Prostate gland (tissue), 2 donors: ENCODE results near the gene CCNB1. TPM values are rescaled to one million over a fixed set of nuclear protein-coding genes. Genes with fewer than 3 reads are reported as not detected.

Source experiments
- DNase-seq: peaks from one replicate; pipeline ENCODE4 v3.0.0-alpha.2; 2019; ENCODE audit warnings: low spot score
- H3K27ac ChIP-seq, 2 donors: fragments of 200-600 bp; sonication (generic); 2 replicates each; pipeline ENCODE4 v1.5.1; 2017 to 2019
- H3K27me3 ChIP-seq: fragments of 200-600 bp; sonication (generic); replicated peaks from 2 replicates; pipeline ENCODE4 v1.5.1; 2019; ENCODE audit not compliant: insufficient read depth
- H3K36me3 ChIP-seq, 2 donors: fragments of 200-600 bp; sonication (generic); 1 replicate in 1 of 2; 2 replicates in 1 of 2; pipeline versions ENCODE4 v1.5.1 to v1.8.1; 2017 to 2019
- H3K4me1 ChIP-seq: fragments of 200-600 bp; sonication (generic); replicated peaks from 2 replicates; pipeline ENCODE4 v1.5.1; 2019
- H3K4me3 ChIP-seq, 2 donors: fragments of 200-600 bp; sonication (generic); 2 replicates each; pipeline ENCODE4 v1.5.1; 2017 to 2019
- H3K9me3 ChIP-seq: fragments of 200-600 bp; sonication (generic); 2 replicates; pipeline ENCODE4 v1.5.1; 2017
- CTCF ChIP-seq, 4 experiments: fragments of 200-600 bp in 2 of 4; fragments of 450-650 bp in 2 of 4; sonication (generic) in 2 of 4; IDR thresholded peaks; 1 replicate in 3 of 4; 2 replicates in 1 of 4; pipeline ENCODE4 v1.5.1; 2016 to 2019; ENCODE audit warnings: antibody characterized with exemption in 4 of 4, mild to moderate bottlenecking in 2 of 4, moderate library complexity in 2 of 4
- POLR2A ChIP-seq: fragments of 450-650 bp; IDR thresholded peaks from one replicate; pipeline ENCODE4 v1.6.1; 2016; ENCODE audit warnings: antibody characterized with exemption, mild to moderate bottlenecking
- POLR2AphosphoS5 ChIP-seq: sonication (generic); formaldehyde crosslinking; IDR thresholded peaks from one replicate; pipeline ENCODE4 v1.6.1; 2017; ENCODE audit warnings: antibody characterized with exemption
- WGBS: methylation state at CpG from one replicate; pipeline ENCODE4 v1.1.5; 2018; 5-methylcytosine and 5-hydroxymethylcytosine counted together
- intact Hi-C: fragments of 100-400 bp; cut with DNase I; formaldehyde crosslinking; loops from one replicate; pipeline ENCODE4 v1.14.2; 2022
- total RNA-seq, 2 donors: library from RNA; depleted of rRNA; stranded (reverse); fragments of >200 nt; gene quantifications; one replicate each; pipeline ENCODE4 v1.1.0, GENCODE V29; 2016

The CCNB1 gene
- total RNA-seq, 2 donors from 2014 or later, result 9.7 to 24.3 TPM

DNA sequence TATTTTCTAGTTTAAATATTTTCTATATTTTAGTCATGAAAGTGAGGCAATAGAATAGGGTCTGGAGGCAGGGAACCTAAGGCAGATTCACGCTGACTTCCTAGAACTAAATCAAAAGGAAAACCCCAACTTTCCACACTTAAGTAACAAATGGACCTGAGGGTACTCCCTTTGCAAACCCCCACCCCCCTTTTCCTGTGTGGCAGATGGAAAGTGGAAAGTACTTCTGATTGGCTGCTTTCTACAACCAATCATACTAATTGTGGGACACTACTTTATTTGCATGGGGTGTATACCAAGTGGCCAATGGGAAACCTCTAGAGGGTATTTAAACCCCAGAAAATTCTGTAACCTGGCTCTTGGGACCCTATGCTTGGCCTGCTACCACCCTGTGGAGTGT is 17.7 kb downstream of the CCNB1 start:
- 85% methylated on average over 1 of the region's 1 CpG for WGBS

DNA sequence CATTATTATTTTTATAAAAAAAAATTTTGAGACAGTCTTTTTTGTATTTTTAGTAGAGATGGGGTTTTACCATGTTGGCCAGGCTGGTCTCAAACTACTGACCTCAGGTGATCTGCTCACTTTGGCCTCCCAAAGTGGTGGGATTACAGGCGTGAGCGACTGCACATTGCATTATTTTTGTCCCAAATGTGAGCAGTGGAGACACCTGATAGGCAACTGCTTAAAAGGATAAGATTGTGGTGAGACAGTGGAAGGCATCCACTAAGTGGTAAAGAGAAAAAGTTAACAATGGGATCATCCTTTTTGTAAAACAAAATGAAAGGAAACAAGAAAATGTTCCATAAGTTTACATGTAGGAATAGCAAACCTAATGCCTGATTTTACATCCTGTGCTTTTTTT is 20.4 kb downstream of the CCNB1 start:
- no peaks in the 10 kb centered on the region for H3K36me3 ChIP-seq
- no peaks in the 10 kb centered on the region for H3K9me3 ChIP-seq
- H3K4me3 ChIP-seq, result no peak overlapping the region
- intact Hi-C loops, result no loop called here
- 92% methylated on average over 2 of the region's 2 CpGs for WGBS
- no peak for DNase-seq
- no peak overlapping the region for H3K27ac ChIP-seq
- no peaks in the 10 kb centered on the region for H3K4me1 ChIP-seq
- TF ChIP-seq POLR2AphosphoS5 (no peak), POLR2A (no peak), CTCF (IDR thresholded peaks at IDR 0.05) (no peak)
- H3K27me3 ChIP-seq, result no peaks in the 10 kb centered on the region

More for the DNA sequence above, 17.7 kb downstream of the CCNB1 start:
- Histone ChIP-seq H3K4me1 (no peaks in the 10 kb centered on the region), H3K4me3 (no peak overlapping the region), H3K27me3 (no peaks in the 10 kb centered on the region), H3K9me3 (no peaks in the 10 kb centered on the region), H3K36me3 (no peaks in the 10 kb centered on the region), H3K27ac (no peak overlapping the region)
- no peak for DNase-seq
- TF ChIP-seq POLR2AphosphoS5 (no peak), CTCF (IDR thresholded peaks at IDR 0.05) (no peak), POLR2A (no peak)
- intact Hi-C loops, result no loop called here

DNA sequence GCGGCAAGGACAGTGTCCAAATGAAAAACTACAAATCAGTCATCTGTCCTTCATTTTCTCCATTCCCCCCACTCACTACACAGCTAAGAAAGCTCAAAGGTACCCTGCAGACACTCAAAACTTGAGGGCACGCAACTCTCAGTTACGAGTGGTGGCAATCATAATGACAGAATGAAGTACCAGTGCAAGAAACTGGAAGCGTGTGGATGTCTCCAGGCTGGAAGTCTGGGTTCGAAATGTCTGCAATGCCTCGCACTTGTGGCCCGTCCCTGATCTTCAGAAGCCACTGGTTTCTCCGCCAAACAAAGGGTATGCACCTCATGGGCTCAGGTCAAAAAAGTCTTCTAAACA is 21.8 kb downstream of the CCNB1 start:
- TF ChIP-seq CTCF (IDR thresholded peaks at IDR 0.05), result no peak
- TF ChIP-seq POLR2A, result no peak
- H3K27ac ChIP-seq, result peak overlapping the region; percentile 40 to 64
- 15% methylated on average over 8 of the region's 8 CpGs for WGBS
- no peaks in the 10 kb centered on the region for H3K36me3 ChIP-seq
- no peak for DNase-seq
- no peaks in the 10 kb centered on the region for H3K4me1 ChIP-seq
- no peaks in the 10 kb centered on the region for H3K9me3 ChIP-seq
- H3K27me3 ChIP-seq, result no peaks in the 10 kb centered on the region
- intact Hi-C loops, result no loop called here
- H3K4me3 ChIP-seq, result peak overlapping the region; percentile 48 to 61

- TF ChIP-seq POLR2AphosphoS5 (peak; percentile 78), CTCF (IDR thresholded peaks at IDR 0.05) (no peak)
- 1% methylated on average over 53 of the region's 55 CpGs for WGBS
Observed at GRCh38 chr5:69189162-69190086, 22.5 kb downstream of the CCNB1 start, which contains the start of gene CENPH. CENPH (plus strand) TSS chr5:69189583; CDS start chr5:69189635, 52 bp downstream.

DNA sequence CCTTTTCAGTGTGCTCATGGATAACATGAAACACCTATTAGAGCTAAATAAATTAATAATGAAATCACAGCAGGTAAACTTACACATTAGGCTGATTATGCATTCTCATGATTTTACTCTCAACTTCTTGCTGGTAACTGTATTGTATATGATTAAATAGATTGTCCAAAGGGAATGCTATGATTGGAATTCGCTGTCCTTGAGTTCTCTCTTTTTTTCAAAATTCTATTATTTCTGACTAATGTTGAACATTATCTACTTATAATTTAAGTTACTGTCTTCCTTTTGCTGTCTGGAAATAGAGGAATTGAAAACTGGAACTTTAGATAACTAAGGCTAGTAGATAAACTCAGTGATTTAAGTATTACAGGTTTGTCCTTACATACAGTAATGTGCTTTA is 35.5 kb downstream of the CCNB1 start:
- no peak for DNase-seq
- Histone ChIP-seq H3K36me3 (no peaks in the 10 kb centered on the region), H3K4me1 (no peaks in the 10 kb centered on the region), H3K9me3 (no peaks in the 10 kb centered on the region), H3K27me3 (no peaks in the 10 kb centered on the region), H3K27ac (no peak overlapping the region), H3K4me3 (no peak overlapping the region)
- WGBS, result 98% methylated on average over 1 of the region's 1 CpG
- intact Hi-C loops, result no loop called here
- no peak for TF ChIP-seq POLR2A
- TF ChIP-seq POLR2AphosphoS5, result no peak

More at GRCh38 chr5:69189162-69190086, 22.5 kb downstream of the CCNB1 start, which contains the start of gene CENPH:
- intact Hi-C loops, result no loop called here
- H3K9me3 ChIP-seq, result no peaks in the 10 kb centered on the region
- H3K4me1 ChIP-seq, result no peaks in the 10 kb centered on the region
- no peaks in the 10 kb centered on the region for H3K36me3 ChIP-seq
- peak within 1 kb of the TSS; percentile 48 to 61 for H3K4me3 ChIP-seq
- H3K27me3 ChIP-seq, result no peaks in the 10 kb centered on the region
- H3K27ac ChIP-seq, result peak within 1 kb of the TSS; percentile 40 to 64
- peak; percentile 70 for DNase-seq
